HG02610 (cell line): Measurements from ENCODE around the gene ABCG8.

Source experiments
- ATAC-seq: cut with Tn5 transposase; IDR thresholded peaks from one replicate; pipeline ENCODE4 v1.9.1; 2021; ENCODE audit warnings: mild to moderate bottlenecking, moderate library complexity; ENCODE audit not compliant: unreplicated experiment

Gene ABCG8

DNA sequence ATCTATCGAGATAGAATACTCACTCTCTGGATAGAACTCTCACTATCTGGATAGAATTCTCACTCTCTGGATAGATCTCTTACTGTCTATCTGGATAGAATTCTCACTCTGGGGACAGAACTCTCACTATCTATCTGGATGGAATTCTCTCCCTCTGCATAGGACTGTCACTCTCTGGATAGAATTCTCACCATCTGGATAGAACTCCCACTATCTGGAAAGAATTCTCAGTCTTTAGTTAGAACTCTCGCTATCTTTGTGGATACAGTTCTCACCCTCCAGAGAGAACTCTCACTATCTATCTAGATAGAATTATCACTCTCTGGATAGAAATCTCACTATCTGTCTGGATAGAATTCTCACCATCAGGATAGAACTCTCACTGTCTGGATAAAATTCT, 16.5 kb downstream of the ABCG8 start:
- ATAC-seq: no peak

GRCh38 chr2:43872151-43872550, 33.4 kb downstream of the ABCG8 start:
- no peak for ATAC-seq

GRCh38 chr2:43874776-43875451, 36.1 kb downstream of the ABCG8 start:
- ATAC-seq: no peak

GRCh38 chr2:43877782-43878464, 39.2 kb downstream of the ABCG8 start:
- ATAC-seq: no peak

- no peak for ATAC-seq
Measured at GRCh38 chr2:43879261-43879660, 40.5 kb downstream of the ABCG8 start.

DNA sequence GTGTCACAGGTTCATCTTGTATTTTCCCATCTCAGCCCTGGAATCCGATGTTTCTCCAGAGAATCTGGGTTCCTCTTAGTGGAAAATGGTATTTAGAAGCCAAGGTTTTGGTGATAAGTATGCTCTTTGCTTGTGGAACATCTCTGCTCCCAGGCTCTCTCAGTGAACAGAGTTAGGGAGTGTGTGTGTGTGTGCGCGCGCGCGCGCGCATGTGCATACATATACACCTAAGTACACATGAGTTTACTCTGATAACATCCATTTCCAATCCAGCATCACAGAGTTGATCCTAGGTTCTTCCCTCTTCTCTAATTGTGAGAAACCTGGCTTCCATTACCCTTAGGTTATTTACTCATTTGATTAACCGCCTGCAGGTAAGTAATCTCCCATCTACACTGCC, 41.7 kb downstream of the ABCG8 start:
- no peak for ATAC-seq

- ATAC-seq: no peak
Measured at GRCh38 chr2:43880952-43881351, 42.2 kb downstream of the ABCG8 start.

- no peak for ATAC-seq
Measured at GRCh38 chr2:43882312-43882711, 43.5 kb downstream of the ABCG8 start.

GRCh38 chr2:43884689-43885088, 45.9 kb downstream of the ABCG8 start:
- no peak for ATAC-seq

DNA sequence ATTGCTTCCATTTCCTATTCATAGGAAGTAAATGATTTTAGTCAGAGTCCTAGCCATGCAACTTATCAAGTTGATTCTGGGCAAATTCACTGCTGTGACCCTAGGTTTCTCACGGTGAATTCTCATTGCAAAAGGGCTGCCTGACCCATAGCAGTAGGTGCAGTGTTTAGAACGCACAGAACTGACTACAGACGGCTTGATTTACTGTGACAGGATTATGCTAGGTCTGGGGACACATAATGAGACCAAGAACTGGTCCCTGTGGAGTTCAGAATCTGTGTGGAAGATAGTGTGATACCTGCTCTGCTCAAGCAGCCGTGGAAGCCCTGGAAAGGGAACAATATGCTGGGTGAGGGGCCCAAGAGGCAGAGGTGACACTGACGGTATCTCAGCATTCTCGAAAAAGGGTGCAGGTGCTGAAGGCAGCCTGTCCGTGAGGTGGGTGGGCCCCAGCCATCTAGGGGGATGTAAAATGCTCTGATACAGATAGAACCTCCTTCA, 46.4 kb downstream of the ABCG8 start:
- ATAC-seq: no peak

GRCh38 chr2:43887176-43887575, 48.4 kb downstream of the ABCG8 start:
- no peak for ATAC-seq

- no peak for ATAC-seq
Measured at GRCh38 chr2:43889416-43889815, 50.6 kb downstream of the ABCG8 start.

- no peak for ATAC-seq
Measured at GRCh38 chr2:43890855-43891254, 52.1 kb downstream of the ABCG8 start.

- no peak for ATAC-seq
Measured at GRCh38 chr2:43894743-43895142, 56.0 kb downstream of the ABCG8 start.

GRCh38 chr2:43896906-43897305, 58.1 kb downstream of the ABCG8 start:
- no peak for ATAC-seq

GRCh38 chr2:43897492-43897891, 58.7 kb downstream of the ABCG8 start:
- ATAC-seq: no peak

DNA sequence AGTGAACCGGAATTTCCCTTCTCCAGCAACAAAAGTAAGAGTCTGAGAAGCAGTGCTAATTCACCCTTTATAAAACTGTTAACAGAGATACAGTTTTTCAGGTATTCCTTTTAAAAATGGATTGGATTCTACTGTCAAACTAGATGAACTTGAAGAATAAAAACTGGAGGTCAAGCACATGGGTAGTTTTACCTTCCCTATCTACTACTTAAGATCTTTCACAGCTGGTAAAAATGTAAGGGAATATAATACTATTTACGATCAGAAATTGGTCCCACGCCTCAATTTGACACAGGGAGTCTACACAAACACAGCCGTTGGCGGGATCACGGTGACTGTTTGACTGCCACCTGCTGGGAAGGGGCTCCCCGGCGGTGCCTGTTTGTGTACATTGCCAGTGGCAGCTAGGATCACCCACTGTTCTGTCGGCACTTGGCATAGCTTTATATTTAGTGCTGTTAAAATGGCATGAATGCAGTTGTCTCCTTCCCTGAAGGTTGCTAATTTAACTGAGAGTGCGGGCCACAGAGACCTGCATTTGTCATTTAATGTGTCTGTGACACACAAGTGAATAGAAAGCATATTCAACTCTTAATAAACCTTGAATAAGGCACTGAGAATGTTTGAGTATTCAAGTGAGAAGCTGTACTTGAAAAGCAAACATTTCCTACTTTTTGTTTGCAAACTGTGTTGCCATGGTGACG, 59.5 kb downstream of the ABCG8 start:
- ATAC-seq: no peak

DNA sequence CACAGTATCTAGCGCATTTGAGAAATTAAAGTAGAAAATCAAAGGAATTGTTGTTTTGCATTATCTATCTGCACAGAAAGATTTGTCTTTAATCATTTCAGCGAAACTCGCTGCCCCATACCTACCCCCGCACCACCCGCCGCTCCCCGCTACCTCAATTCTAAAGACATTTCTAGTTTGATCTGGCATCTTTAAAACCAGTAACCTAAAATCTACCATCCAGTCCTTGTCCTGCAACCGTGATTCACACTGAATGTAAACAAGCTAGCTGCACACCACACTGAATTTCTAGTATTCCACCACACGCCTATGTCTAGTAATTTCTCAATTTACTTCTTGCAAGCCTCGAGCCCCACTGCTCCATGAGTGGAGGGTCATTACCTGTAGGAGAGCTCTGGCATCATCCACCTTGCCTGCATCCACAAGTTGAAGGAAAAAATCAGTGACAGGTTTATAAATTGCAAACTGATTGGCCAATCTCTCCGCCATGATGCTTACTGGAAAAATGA, 60.1 kb downstream of the ABCG8 start:
- no peak for ATAC-seq

GRCh38 chr2:43899589-43899988, 60.8 kb downstream of the ABCG8 start:
- no peak for ATAC-seq

DNA sequence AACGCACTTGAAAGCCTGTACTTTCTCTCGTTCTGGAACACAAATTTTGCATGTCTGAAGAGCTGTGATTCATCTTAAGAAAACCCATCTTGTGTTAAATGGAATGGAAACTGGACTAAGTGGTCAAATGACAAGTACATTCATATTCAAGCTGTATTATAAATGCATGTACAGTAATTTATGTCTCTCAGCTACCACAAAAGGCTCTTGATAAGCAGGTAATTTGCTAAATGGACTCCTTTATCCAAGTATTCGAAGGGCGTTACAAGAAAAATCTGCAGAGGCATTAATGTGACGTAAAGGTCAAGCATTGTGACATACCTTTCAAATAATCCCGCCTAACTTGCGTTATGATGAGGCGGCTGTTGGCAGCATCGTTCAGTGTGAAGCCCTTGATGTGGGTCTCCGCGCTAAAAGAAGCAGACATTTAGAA, 66.6 kb downstream of the ABCG8 start:
- ATAC-seq: peak; percentile 76

GRCh38 chr2:43905871-43906270, 67.1 kb downstream of the ABCG8 start:
- no peak for ATAC-seq
